AG20443 (cell line): ENCODE results near the gene MPIG6B.
"Not testable (repeated sequence)": the region's sequence is repeated elsewhere in the genome, so short reads cannot be mapped to it uniquely, and the experiment has no call there.

ENCODE experiments used
- DNase-seq: peaks from one replicate; pipeline ENCODE4 v3.0.0; 2012; ENCODE audit warnings: low spot score, mixed read lengths

The MPIG6B gene

DNA sequence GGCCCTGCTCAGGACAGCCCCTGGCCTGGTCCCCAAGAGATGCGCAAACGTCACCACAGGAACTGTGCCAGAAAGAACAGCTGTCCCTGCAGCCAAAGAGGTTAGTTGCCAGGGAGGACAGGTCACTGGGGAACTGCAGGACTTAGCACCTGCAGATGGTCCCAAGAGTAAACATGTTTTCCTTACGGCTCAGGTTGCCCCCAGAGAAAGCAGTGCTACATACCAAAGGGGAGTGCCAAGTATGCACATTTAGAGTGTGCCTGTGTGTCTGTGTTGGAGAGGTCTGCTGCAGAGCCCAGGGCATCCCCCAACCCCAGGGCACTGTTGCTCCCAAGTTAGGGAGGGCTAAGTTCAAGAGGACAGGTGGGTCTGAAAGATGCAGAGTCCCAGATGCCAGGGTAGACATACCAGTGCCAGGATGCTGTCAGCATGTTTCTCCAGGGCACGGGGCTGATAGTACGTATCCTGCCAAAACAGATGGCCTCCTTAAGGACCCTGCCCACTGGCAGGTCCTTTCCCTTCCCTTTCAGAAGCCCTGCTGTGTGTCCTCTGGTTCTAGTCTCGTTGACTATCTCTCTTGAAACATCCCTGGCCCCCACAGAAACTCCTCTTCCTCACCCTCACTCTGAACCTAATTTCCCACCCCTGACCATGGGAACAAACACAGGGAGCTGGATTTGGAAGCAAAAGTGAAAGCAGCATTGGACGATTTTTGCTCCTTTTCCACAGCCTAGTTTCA is 21.3 kb upstream of the MPIG6B start:
- DNase-seq: peak; percentile 41

DNA sequence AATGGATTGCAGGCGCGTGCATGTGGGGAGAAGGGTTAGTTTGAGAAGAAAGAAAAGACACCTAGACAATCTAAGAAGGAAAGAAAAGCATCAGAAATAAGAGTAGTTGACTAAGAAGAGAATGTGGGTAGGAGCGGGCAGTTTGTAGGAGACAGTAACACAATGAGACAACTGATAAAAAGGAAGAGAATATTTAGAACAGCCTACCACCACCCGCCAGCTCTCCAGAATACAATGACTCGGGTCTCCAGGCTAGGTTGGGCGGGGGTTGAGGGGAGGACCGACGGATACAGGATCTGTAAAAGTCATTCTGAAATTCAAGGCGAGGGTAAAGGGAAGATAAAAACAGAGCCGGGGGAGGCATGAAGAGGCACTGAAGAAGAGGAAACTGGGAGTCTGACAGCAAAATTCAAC is 20.8 kb upstream of the MPIG6B start:
- no peak for DNase-seq

GRCh38 chr6:31702819-31703716 is 20.1 kb upstream of the MPIG6B start, which contains the start of gene ABHD16A:
Gene ABHD16A, minus strand, starts transcription at chr6:31703324. Its CDS starts 43 bp downstream, at chr6:31703281.
- peak; percentile 99 for DNase-seq

DNA sequence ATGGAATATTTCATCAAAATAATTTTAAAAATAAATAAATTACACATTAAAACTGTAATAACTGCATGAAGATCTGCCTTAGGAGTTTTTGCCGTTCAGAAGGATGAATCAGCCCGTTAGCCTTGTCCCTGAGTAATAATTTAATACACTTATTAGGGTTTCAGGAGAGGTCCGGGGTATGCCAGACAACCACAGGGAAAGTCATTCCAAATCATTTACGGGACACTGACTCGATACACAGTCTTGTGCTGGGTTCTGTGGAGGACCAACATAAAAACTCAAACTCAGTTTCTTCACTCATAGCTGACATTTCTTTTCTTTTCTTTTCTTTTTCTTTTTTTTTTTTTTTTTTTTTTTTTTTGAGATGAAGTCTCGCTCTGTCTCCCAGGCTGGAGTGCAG is 17.2 kb upstream of the MPIG6B start:
- no peak for DNase-seq

- no peak for DNase-seq
These were observed 16.6 kb upstream of the MPIG6B start, which contains the start of gene LY6G6F for GRCh38 chr6:31706599-31706998. Gene LY6G6F, plus strand, starts transcription at chr6:31706866. Its CDS starts 41 bp downstream, at chr6:31706907.

GRCh38 chr6:31707701-31708100 is 15.5 kb upstream of the MPIG6B start:
- DNase-seq: no peak

GRCh38 chr6:31708224-31708623 is 14.9 kb upstream of the MPIG6B start:
- DNase-seq: no peak

DNA sequence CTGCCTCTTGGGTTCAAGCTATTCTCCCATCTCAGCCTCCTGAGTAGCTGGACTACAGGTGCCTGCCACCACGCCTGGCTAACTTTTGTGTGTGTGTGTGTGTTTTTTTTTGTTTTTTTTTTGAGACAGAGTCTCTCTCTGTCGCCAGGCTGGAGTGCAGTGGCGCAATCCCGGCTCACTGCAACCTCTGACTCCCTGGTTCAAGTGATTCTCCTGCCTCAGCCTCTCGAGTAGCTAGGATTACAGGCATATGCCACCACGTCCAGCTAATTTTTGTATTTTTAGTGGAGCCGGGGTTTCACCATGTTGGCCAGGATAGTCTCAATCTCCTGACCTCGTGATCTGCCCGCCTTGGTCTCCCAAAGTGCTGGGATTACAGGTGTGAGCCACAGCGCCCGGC is 14.0 kb upstream of the MPIG6B start:
- DNase-seq: not testable (repeated sequence)

DNA sequence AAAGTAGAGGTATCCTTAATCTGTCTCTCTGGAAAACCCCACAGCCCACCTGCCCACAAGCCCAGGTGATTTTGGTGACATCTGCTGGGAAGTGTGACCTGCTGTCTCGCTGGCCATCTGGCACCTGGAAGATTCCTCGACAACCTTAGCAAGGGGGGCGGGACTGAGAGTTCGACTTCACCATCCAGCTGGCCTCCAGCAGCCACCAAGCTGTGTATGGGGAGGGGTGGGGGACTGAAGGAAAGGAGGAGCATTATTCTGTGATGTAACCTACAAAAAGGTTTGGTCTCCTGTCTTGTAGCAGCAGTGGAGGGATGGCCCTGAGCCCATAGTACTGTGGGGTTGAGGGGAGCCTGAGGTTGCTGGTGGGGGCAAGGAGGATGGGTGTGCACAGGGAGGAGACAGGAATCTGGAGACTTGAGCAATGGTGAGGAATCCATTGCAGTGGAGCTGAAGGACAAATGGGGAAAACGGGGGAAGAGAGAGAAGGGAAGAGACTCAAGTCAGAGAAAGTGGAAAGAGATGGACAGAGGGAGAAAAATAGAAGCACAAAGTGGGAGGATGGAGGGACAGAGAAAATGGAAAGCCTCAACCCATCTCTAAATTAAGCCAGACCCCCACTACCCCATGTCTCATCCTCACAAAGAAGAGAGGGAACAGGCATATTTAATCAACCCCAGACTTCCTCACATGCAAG is 12.5 kb upstream of the MPIG6B start:
- no peak for DNase-seq

DNA sequence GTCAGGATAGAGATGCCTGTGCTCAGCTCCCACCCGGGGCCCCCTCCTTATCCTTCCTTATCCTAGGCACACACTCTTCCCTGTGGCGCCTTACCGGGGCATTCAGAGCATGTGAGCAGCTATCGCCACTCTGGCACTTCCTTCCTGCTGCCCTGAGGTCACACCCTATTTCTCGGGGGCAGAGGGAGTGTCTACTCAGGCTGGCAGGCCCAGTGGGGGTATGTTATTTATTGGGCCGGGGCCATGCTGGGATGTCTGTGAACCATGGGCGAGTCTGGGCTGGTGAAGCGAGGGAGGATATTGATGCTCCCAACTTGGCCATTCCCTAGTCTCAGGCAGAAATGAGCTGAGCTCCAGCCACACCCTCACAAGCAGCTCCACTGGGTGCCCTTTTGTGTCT is 11.9 kb upstream of the MPIG6B start:
- DNase-seq: no peak

GRCh38 chr6:31712296-31712695 is 10.9 kb upstream of the MPIG6B start:
- no peak for DNase-seq

- no peak for DNase-seq
These were observed 9.7 kb upstream of the MPIG6B start for GRCh38 chr6:31713465-31713864.

- DNase-seq: no peak
These were observed 9.0 kb upstream of the MPIG6B start for GRCh38 chr6:31713991-31714684.

DNA sequence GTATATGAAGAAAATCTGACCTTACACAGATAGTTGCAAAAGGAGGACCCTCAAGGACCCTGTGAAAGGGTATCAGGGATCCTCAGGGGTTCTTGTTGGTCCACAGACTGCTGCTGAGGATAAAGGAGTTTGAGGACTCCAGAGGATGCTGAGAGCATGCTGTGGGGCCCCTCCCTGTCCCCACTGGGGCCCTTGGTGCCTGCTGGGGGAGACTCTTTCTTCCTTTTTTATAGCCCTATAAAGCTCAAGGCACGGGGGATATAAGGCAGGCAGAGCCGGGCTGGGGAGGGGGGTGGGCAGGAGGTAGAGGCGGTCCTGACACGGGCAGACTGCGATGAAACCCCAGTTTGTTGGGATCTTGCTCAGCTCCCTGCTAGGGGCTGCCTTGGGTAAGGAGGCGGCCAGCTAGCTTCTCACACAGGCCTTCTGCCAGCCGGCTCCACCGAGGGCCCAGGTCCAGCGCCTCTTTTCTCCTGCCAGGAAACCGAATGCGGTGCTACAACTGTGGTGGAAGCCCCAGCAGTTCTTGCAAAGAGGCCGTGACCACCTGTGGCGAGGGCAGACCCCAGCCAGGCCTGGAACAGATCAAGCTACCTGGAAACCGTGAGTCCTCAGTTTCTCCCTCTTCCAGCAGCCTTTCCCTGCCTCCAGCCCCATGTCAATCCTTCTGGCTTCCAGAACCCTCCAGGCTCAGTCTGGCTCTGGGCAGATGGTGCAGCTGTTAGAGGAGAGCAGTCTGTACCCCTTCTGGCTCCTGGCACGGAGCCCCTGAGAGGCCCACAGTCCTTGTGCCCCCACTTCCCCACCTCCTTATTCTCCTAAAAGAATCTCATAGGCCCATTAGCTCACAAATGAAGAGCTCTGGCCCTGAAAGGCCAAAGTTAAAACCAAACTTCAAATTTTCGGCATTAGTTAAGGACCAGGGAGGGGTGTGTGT is 7.9 kb upstream of the MPIG6B start, which contains the start of gene LY6G6D:
LY6G6D (plus strand) TSS at position 327 of the 937 bp plus-strand sequence; CDS start at position 335, 8 bp downstream.
- no peak for DNase-seq

DNA sequence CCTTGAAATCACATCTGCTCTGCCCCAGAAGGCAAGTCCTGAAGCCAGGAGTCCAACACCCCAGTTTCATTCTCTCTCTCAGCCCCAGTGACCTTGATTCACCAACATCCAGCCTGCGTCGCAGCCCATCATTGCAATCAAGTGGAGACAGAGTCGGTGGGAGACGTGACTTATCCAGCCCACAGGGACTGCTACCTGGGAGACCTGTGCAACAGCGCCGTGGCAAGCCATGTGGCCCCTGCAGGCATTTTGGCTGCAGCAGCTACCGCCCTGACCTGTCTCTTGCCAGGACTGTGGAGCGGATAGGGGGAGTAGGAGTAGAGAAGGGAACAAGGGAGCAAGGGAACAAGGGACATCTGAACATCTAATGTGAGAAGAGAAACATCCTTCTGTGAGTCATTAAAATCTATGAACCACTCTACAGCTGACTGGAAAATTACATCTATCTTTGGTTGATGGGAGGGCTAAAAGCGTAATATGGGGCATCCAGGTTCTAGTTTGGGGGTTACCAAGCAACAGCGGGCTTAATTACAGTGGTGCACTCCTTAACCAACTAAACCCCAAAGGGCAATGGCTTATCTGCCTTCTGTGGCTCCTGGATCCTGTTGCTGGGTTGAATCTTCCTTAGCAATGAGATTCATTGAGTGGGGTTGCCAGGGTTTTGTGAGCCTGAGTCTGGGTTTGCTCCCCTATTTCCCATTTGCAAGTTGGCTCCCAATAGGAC is 5.5 kb upstream of the MPIG6B start:
- DNase-seq: no peak

GRCh38 chr6:31718265-31718664 is 4.9 kb upstream of the MPIG6B start:
- DNase-seq: no peak

GRCh38 chr6:31719001-31719400 is 4.2 kb upstream of the MPIG6B start:
- DNase-seq: no peak

DNA sequence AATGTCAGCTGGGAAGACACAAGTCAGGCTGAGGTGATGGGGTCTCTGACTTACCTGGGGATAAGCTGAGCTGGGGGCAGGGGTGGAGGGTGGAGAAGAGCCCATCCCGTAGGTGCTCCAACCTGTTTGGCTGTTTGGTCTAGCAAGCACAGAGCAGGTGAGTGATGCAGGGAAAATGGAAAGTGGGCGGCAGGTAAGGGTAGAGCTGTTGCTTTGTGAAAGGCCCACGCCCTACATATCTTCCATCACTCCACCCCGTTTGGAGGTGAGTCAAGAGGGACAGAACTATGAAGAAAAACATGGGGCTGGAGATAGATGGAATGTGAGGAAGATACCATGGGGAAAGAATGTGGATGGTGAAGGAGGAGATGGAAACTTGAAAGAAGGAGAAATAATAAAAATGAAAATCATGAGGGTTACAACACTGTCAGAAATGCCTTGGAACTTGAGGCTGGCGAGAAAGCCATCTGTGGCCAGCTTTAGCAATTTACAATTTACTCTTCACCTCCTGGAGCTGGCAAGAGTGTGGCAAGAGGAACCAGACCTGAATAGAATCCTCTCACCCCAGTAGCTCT is 2.9 kb upstream of the MPIG6B start:
- DNase-seq: no peak

DNA sequence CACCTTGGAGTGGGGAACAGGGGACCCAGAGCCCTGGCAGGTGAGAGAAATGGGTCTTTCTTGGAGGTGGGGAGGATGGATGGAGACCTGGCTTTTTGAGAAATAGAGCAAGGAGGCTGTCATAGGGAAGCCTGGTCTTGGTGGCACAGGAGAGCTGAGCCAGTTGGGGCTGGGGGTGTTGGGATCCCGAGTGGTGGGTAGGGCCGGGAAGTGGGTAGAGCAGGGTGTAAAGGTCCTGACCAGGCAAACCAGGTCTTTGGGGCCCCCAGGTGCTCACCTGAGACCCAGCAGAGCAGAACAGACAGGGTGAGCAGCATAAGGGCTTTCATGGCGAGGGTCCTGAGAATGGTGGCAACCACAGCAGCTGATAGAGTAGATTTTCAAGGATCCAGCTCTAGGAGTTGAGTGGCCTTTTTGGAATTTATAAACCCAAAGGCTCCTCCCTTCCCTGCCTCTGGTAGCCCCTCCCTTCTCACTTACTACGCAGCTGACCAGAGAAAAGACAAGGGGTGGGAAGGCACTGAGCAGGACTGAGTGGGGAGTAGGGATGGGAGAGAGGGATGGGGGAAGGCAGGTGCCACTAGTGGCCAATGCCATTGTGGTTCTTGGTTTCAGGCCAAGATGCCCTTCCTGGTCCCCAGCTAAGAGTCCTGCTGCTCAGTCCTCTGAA is 1.7 kb upstream of the MPIG6B start, which contains the start of gene LY6G6C:
LY6G6C (minus strand) TSS at position 396 of the 670 bp plus-strand sequence; CDS start at position 329, 67 bp downstream.
- DNase-seq: no peak
